ENCODE results near the gene DNER.
"Not testable (repeated sequence)": the region's sequence is repeated elsewhere in the genome, so short reads cannot be mapped to it uniquely, and the experiment has no call there.

DNA sequence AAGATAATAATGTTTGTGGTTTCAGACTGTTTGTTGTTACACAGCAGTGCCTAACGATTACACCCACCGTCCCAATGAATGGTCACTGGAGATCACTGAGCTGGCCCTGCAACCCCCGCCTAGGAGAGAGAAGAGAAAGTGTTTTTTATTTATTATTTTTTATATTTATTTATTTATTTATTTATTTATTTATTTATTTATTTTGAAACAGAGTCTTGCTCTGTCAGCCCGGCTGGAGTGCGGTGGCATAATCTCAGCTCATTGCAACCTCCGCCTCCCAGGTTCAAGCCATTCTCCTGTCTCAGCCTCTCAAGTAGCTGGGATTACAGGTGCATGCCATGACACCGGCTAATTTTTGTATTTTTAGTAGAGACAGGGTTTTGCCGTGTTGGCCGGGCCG lies 43.1 kb upstream of the DNER start:
- not testable (repeated sequence) for TF ChIP-seq EZH2 (IDR thresholded peaks at IDR 0.05; ENCODE audit: borderline replicate concordance, low read depth, low read length, poor library complexity, severe bottlenecking); CTCF (conservative IDR thresholded peaks at IDR 0.05; ENCODE audit: low read depth, low read length)
